ENCODE results near the gene CHD9.

DNA sequence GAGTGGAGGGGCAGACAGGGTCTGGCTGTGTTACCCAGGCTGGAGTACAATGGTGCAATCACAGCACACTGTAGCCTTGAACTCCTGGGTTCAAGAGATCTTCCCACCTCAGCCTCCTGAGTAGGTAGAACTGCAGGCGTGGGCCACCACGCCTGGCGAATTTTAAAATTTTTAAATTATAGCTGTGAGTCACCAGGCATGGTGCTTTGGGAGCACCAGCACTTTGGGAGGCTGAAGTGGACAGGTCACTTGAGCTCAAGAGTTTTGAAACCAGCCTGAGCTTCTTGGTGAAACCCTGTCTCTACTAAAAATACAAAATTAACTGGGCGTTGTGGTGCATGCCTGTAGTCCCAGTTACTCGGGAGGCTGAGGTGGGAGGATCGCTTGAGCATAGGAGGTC lies 114.0 kb downstream of the CHD9 start:
- TF ChIP-seq CTCF (conservative IDR thresholded peaks at IDR 0.05) (no peak), EZH2 (IDR thresholded peaks at IDR 0.05; ENCODE audit: low read depth) (no peak)

All from PC-9 (cell line).